Occipital lobe (tissue), 2 donors: ENCODE data around the gene CD209. TPM values are rescaled to one million over a fixed set of nuclear protein-coding genes. Genes with fewer than 3 reads are reported as not detected.
"Not testable (repeated sequence)": the region's sequence is repeated elsewhere in the genome, so short reads cannot be mapped to it uniquely, and the experiment has no call there.

Source experiments
- DNase-seq: peaks from one replicate; lab custom pipeline; 2025; lab: John Stamatoyannopoulos, UW
- total RNA-seq: library from RNA; depleted of rRNA; stranded (reverse); fragments of >200 nt; gene quantifications from one replicate; pipeline ENCODE4 v1.2.3, GENCODE V29; 2014

The CD209 gene
- total RNA-seq, result 0.47 TPM

GRCh38 chr19:7746903-7747884 lies at the start of gene CD209:
CD209 (minus strand) TSS chr19:7747534; CDS start chr19:7747511, 23 bp downstream.
- DNase-seq, result no peak

DNA sequence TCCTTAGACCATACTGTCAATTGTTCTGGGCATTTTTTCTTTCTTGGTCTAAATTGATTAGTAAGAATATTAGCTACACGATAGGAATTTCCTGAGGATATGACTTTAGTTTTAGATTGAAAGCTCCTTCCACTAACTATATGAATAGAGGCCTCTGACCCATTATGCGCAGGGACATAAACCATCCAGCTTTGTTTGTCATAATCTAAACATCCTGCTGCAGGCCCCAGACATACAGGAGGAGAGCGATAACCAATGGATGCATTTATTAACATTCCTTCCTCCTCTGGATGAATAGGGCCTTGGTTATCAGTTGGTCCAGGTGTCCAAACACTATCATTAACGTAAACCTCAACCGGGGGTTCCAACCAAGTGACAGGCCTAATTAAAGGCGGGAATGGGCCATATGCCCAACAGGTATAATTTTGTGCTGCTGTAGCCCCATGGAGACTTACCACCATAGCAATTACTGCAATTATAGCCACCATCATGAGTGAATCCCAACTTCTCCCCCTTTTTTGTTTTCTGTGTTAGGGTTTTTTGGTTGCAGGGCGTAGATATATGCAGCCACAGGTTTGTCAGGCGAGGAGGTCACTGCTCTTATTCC lies 48.3 kb upstream of the CD209 start:
- DNase-seq, result no peak

- DNase-seq, result no peak
Observed at GRCh38 chr19:7793493-7793892, 46.2 kb upstream of the CD209 start.

DNA sequence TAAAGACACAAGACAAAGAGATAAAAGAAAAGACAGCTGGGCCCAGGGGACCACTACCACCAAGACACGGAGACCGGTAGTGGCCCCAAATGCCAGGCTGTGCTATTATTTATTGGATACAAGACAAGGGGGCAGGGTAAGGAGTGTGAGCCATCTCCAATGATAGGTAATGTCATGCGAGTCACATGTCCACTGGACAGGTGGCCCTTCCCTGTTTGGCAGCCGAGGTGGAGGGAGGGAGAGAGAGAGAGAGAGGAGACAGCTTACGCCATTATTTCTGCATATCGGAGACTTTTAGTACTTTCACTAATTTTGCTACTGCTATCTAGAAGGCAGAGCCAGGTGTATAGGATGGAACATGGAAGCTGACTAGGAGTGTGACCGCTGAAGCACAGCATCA lies 45.4 kb upstream of the CD209 start:
- not testable (repeated sequence) for DNase-seq

GRCh38 chr19:7792281-7792680 lies 44.9 kb upstream of the CD209 start:
- DNase-seq, result no peak

DNA sequence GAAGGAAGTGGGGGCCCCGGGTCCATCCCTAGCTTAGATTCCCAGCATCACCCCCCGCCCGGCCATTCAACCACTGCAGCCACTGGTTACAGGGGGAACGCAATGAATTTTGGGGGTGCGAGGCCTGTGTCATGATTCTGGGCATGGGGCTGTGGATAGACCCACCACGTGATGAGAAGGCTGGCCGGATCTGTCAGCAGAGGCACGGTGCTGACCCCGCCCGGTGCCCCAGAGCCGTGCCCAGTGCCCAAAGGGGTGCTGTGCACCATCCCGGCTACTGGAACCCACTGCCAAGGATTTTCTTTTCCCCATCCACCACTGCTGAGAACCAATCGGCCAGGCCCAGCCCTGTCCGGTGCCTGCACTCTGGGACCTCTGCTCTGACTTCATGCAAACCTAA lies 43.1 kb upstream of the CD209 start:
- DNase-seq, result no peak

GRCh38 chr19:7789447-7789846 lies 42.1 kb upstream of the CD209 start:
- no peak for DNase-seq

GRCh38 chr19:7788933-7789323 lies 41.6 kb upstream of the CD209 start:
- no peak for DNase-seq

DNA sequence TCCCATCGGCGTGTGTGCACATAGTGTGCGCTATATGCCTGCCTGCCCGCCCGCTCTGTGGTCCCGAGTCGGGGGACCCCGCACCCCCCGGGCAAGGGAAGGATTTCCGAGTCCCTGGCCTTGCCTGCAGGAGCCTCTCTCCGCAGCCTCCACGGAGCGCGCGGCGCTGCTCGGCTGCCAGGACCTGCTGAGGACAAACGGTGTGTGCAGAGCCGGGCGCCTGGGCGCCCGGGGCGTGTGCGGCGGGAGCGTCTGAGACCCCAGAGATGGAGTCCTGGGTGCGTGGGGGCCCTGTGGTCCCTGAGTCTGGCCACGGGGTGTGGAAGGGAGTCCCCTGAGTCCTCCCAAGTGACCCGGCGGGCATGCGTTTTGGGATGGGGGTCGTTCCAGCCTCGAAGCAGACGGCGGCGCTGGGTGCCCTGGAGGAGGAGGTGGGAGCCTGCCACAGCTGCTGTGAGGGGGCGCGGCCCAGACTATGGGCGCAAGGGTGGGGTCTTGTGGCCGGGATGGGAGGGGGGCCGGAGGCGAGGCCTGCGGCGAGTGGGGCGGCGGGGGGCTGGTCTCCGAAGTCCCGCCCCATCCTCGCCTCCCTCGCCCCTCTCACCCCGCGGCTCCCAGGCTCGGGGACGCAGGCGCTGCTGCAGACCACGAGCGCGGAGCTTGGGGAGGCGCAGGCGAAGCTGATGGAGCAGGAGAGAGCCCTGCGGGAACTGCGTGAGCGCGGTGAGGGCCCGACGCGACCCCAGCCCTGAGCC lies 41.0 kb upstream of the CD209 start:
- DNase-seq, result no peak

- DNase-seq, result no peak
Observed at GRCh38 chr19:7787602-7788177, 40.4 kb upstream of the CD209 start.

GRCh38 chr19:7787141-7787540 lies 39.8 kb upstream of the CD209 start:
- DNase-seq, result no peak

DNA sequence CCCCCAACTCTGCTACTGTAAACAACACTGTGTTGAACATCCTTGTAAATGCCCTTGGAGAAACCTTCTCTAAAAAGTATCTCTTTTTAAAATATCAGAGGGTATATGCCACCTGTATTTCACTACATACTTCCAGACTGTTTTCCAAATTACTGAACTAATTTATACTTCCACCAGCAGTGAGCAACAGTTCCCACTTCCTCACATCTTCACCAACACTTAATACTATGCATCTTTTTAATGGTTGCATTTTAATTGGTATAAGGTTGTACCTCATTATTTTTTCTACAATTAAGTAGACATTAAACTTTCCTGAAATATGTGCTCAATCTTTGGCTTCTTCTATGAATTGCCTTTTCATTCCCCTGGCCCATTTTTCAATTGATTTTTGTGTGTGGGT lies 37.5 kb upstream of the CD209 start:
- DNase-seq, result no peak

- no peak for DNase-seq
Observed at GRCh38 chr19:7783991-7784423, 36.7 kb upstream of the CD209 start.

- DNase-seq, result no peak
Observed at GRCh38 chr19:7781157-7781556, 33.8 kb upstream of the CD209 start.

GRCh38 chr19:7779631-7780486 lies 32.5 kb upstream of the CD209 start:
- no peak for DNase-seq

- no peak for DNase-seq
Observed at GRCh38 chr19:7778081-7778480, 30.7 kb upstream of the CD209 start.

GRCh38 chr19:7775761-7776160 lies 28.4 kb upstream of the CD209 start:
- no peak for DNase-seq

DNA sequence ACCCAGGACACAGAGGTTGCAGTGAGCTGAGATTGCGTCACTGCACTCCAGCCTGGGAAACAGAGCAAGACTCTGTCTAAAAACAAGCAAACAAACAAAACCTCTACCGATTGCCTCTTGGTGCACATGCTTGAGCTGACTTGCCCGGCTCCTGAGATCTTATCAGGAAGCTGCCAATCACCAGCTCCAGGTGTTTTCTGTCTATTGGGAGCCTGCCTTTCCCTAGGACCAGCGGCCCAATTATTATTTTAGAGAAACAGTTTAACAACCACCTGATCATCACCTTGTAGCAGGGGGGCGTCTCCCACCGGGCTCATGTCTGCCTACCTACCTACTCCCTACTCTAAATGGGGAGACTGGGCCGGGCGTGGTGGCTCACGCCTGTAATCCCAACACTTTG lies 26.5 kb upstream of the CD209 start:
- no peak for DNase-seq

DNA sequence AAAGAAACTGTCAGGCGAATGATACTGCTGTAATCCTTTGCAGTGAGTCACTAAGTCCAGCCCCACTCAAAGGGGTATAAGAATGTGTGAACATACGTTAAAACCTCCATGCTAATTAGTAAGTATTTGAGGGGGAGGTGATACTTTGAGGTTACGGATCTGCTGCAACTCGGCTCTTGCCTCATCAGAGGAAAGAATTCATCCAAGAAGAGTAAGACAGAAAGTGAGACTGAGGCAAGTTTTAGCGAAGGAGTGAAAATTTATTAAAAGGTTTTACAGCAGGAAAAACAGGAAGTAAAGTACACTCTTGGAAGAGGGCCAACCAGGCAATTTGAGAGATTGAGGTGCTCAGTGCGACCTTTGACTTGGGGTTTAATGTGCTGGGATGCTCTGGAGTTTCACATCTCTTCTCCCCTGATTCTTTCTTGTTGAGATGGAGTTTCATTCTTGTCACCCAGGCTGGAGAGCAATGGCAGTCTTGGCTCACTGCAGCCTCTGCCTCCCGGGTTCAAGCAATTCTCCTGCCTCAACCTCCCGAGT lies 25.5 kb upstream of the CD209 start:
- DNase-seq, result no peak

- DNase-seq, result no peak
Observed at GRCh38 chr19:7771072-7771471, 23.7 kb upstream of the CD209 start.
